K562 (cell line): ENCODE results near the gene SASH3. TPM values are rescaled to one million over a fixed set of nuclear protein-coding genes. Genes with fewer than 3 reads are reported as not detected.

Source experiments
- ARHGAP35 ChIP-seq: fragments of 450-650 bp; IDR thresholded peaks from 2 replicates; pipeline ENCODE4 v1.6.1; 2018; ENCODE audit not compliant: partially characterized antibody
- BACH1 ChIP-seq: fragments of 200-800 bp; sonication (Bioruptor generic); IDR thresholded peaks from 2 replicates; pipeline ENCODE4 v1.6.1; 2016; ENCODE audit warnings: missing genetic modification characterization, missing compliant biosample characterization
- CEBPB ChIP-seq: fragments of 450-650 bp; IDR thresholded peaks from 2 replicates; pipeline ENCODE4 v1.6.1; 2016; ENCODE audit warnings: missing genetic modification characterization, missing compliant biosample characterization
- EGR1 ChIP-seq: fragments of 450-650 bp; conservative IDR thresholded peaks from 2 replicates; pipeline ENCODE4 v1.6.1; 2017; ENCODE audit warnings: mild to moderate bottlenecking
- EP300 ChIP-seq: IDR thresholded peaks from 2 replicates; pipeline ENCODE4 v1.6.1; 2012; ENCODE audit warnings: low read length, improper control_type of control experiment
- KHSRP ChIP-seq: fragments of 450-650 bp; IDR thresholded peaks from 2 replicates; pipeline ENCODE4 v1.6.1; 2017
- MAFG ChIP-seq: fragments of 450-650 bp; conservative IDR thresholded peaks from 2 replicates; pipeline ENCODE4 v1.6.1; 2016; ENCODE audit warnings: missing genetic modification characterization, missing compliant biosample characterization
- MAFK ChIP-seq: IDR thresholded peaks from 2 replicates; pipeline ENCODE4 v1.6.1; 2011; ENCODE audit warnings: low read length, improper control_type of control experiment
- MAX ChIP-seq: sonication (generic); formaldehyde crosslinking; IDR thresholded peaks from 2 replicates; pipeline ENCODE4 v1.9.0; 2022; ENCODE audit warnings: mild to moderate bottlenecking, missing genetic modification reagents
- NCOA2 ChIP-seq, 2 experiments: fragments of 450-650 bp; IDR thresholded peaks; 2 replicates each; pipeline ENCODE4 v1.6.1; 2018; ENCODE audit warnings: mild to moderate bottlenecking in 2 of 2, moderate library complexity in 1 of 2; ENCODE audit not compliant: partially characterized antibody in 2 of 2
- NFE2 ChIP-seq: IDR thresholded peaks from 2 replicates; pipeline ENCODE4 v1.6.1; 2014; ENCODE audit warnings: antibody characterized with exemption, low read depth
- NR4A1 ChIP-seq, 2 experiments: fragments of 250-450 bp in 1 of 2; fragments of 450-650 bp in 1 of 2; sonication (Bioruptor Pico) in 1 of 2; IDR thresholded peaks; 2 replicates each; pipeline versions ENCODE4 v1.4.0 to v1.6.1; 2016 to 2020; ENCODE audit warnings: mild to moderate bottlenecking in 2 of 2, missing compliant biosample characterization in 1 of 2, missing genetic modification characterization in 1 of 2, moderate library complexity in 1 of 2
- RFX5 ChIP-seq: IDR thresholded peaks from 2 replicates; pipeline ENCODE4 v1.6.1; 2011; ENCODE audit warnings: low read depth, mild to moderate bottlenecking, improper control_type of control experiment, low read length
- SIN3B ChIP-seq: fragments of 450-650 bp; IDR thresholded peaks from 2 replicates; pipeline ENCODE4 v1.6.1; 2017; ENCODE audit warnings: low read depth, mild to moderate bottlenecking, moderate library complexity
- SOX6 ChIP-seq: fragments of 450-650 bp; IDR thresholded peaks from 2 replicates; pipeline ENCODE4 v1.6.1; 2014; ENCODE audit warnings: mild to moderate bottlenecking
- SREBF2 ChIP-seq: sonication (generic); formaldehyde crosslinking; IDR thresholded peaks from 2 replicates; pipeline ENCODE4 v1.4.0; 2020; ENCODE audit warnings: mild to moderate bottlenecking, missing genetic modification reagents
- STAG1 ChIP-seq: sonication (generic); formaldehyde crosslinking; IDR thresholded peaks from 2 replicates; pipeline ENCODE4 v1.5.0; 2020; ENCODE audit warnings: missing genetic modification reagents, borderline replicate concordance
- TCF7L2 ChIP-seq: fragments of 150-350 bp; IDR thresholded peaks from 2 replicates; pipeline ENCODE4 v1.6.1; 2016; ENCODE audit warnings: low read depth, mild to moderate bottlenecking, low read length, moderate library complexity
- ZNF224 ChIP-seq: sonication (generic); formaldehyde crosslinking; IDR thresholded peaks from 2 replicates; pipeline ENCODE4 v1.8.0; 2022; ENCODE audit warnings: mild to moderate bottlenecking, missing genetic modification reagents
- ZNF316 ChIP-seq: fragments of 450-650 bp; IDR thresholded peaks from 2 replicates; pipeline ENCODE4 v1.6.1; 2016
- ZNF717 ChIP-seq: fragments of 250-450 bp; sonication (Bioruptor Pico); IDR thresholded peaks from 2 replicates; pipeline ENCODE4 v1.5.0; 2021
- polyA plus RNA-seq, 8 experiments: library from polyadenylated mRNA; depleted of rRNA in 4 of 8; stranded (reverse) in 5 of 8; unstranded in 3 of 8; fragments of >200 nt; fragmentation: Nextera tagmentation in 2 of 8; fragmentation: Illumina TruSeq in 1 of 8; extraction: Ambion mirVana in 2 of 8; extraction: Trizol in 1 of 8; gene quantifications; 2 replicates each; pipeline versions ENCODE4 v1.2.1 to v1.2.3, GENCODE V29; 2011 to 2014; ENCODE audit warnings: inconsistent platforms in 1 of 8, missing spikeins in 1 of 8
- total RNA-seq, 7 experiments: library from RNA; depleted of rRNA in 6 of 7; stranded (reverse); fragments of >200 nt in 6 of 7; fragmentation: Illumina TruSeq in 2 of 7; extraction: Trizol in 2 of 7; gene quantifications; 2 replicates each; pipeline versions ENCODE4 v1.2.1 to v1.2.3, GENCODE V29; 2011 to 2021; ENCODE audit warnings: low replicate concordance in 1 of 7
- TF ChIP-seq, protein P1 (sequence below): fragments of 250-450 bp; sonication (Bioruptor Pico); IDR thresholded peaks from 2 replicates; pipeline ENCODE4 v1.8.0; 2022; ENCODE audit warnings: inconsistent platforms, mild to moderate bottlenecking, moderate library complexity, borderline replicate concordance
- TF ChIP-seq, protein P2 (sequence below): fragments of 250-450 bp; sonication (Bioruptor Pico); IDR thresholded peaks from 2 replicates; pipeline ENCODE4 v1.5.1; 2021; ENCODE audit warnings: mild to moderate bottlenecking
- TF ChIP-seq, protein P3 (sequence below), 2 experiments: IDR thresholded peaks in 1 of 2; conservative IDR thresholded peaks in 1 of 2; 2 replicates each; pipeline ENCODE4 v1.6.1; 2016; ENCODE audit warnings: low read depth in 2 of 2, mild to moderate bottlenecking in 1 of 2, missing compliant biosample characterization in 1 of 2, missing genetic modification characterization in 1 of 2, moderate library complexity in 1 of 2

SASH3 gene
- total and polyA plus RNA-seq, 9 of the 15 experiments (the other 6 are each of a cell fraction or from before 2014, with no cell fraction given) = 0.03 to 0.72 (median 0.08) TPM

GRCh38 chrX:129836827-129837226 is 57.1 kb downstream of the SASH3 start (continued):
- no peak for TF ChIP-seq SREBF2 (CRISPR knock-in tag)
- TF ChIP-seq ZNF717 (CRISPR knock-in tag) = no peak
- TF ChIP-seq, protein P1, sequence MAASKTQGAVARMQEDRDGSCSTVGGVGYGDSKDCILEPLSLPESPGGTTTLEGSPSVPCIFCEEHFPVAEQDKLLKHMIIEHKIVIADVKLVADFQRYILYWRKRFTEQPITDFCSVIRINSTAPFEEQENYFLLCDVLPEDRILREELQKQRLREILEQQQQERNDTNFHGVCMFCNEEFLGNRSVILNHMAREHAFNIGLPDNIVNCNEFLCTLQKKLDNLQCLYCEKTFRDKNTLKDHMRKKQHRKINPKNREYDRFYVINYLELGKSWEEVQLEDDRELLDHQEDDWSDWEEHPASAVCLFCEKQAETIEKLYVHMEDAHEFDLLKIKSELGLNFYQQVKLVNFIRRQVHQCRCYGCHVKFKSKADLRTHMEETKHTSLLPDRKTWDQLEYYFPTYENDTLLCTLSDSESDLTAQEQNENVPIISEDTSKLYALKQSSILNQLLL (CRISPR knock-in tag) = no peak
- TF ChIP-seq CEBPB = peak; percentile 25
- TF ChIP-seq NR4A1 (CRISPR knock-in tag; IDR thresholded peaks at IDR 0.05) = no peak
- no peak for TF ChIP-seq NR4A1 (tag; IDR thresholded peaks at IDR 0.05)
- no peak for TF ChIP-seq NCOA2 (IDR thresholded peaks at IDR 0.05; ENCODE audit: partially characterized antibody in 2 of 2)
- TF ChIP-seq EGR1 = no peak
- TF ChIP-seq MAX (CRISPR knock-in tag) = no peak
- TF ChIP-seq TCF7L2 = no peak
- peak; percentile 67 for TF ChIP-seq MAFG (tag)
- TF ChIP-seq STAG1 = no peak
- peak; percentile 41; the same call in 1 of the 2 replicates for TF ChIP-seq MAFK
- peak; percentile 49; the same call in 1 of the 2 replicates for TF ChIP-seq EP300
- no peak for TF ChIP-seq ZNF224
- TF ChIP-seq SOX6 = peak; percentile 57; the same call in 1 of the 2 replicates
- TF ChIP-seq, protein P2, sequence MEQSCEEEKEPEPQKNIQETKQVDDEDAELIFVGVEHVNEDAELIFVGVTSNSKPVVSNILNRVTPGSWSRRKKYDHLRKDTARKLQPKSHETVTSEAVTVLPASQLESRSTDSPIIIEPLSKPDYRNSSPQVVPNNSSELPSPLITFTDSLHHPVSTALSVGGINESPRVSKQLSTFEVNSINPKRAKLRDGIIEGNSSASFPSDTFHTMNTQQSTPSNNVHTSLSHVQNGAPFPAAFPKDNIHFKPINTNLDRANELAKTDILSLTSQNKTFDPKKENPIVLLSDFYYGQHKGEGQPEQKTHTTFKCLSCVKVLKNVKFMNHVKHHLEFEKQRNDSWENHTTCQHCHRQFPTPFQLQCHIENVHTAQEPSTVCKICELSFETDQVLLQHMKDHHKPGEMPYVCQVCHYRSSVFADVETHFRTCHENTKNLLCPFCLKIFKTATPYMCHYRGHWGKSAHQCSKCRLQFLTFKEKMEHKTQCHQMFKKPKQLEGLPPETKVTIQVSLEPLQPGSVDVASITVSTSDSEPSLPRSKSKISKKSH (CRISPR knock-in tag) = no peak
- TF ChIP-seq RFX5 = no peak
- TF ChIP-seq, protein P3, sequence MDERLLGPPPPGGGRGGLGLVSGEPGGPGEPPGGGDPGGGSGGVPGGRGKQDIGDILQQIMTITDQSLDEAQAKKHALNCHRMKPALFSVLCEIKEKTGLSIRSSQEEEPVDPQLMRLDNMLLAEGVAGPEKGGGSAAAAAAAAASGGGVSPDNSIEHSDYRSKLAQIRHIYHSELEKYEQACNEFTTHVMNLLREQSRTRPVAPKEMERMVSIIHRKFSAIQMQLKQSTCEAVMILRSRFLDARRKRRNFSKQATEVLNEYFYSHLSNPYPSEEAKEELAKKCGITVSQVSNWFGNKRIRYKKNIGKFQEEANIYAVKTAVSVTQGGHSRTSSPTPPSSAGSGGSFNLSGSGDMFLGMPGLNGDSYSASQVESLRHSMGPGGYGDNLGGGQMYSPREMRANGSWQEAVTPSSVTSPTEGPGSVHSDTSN (CRISPR knock-in tag; IDR thresholded peaks at IDR 0.05; ENCODE audit: low read depth) = no peak
- TF ChIP-seq, protein P3 (tag; conservative IDR thresholded peaks at IDR 0.05; ENCODE audit: low read depth) = no peak
- no peak for TF ChIP-seq KHSRP
- no peak for TF ChIP-seq BACH1 (tag)
- TF ChIP-seq ARHGAP35 = no peak
- TF ChIP-seq NFE2 = peak; percentile 70
- TF ChIP-seq SIN3B = no peak
- peak; percentile 76 for TF ChIP-seq ZNF316
- TF ChIP-seq, all 486 proteins: peak for 11
